Medulla oblongata (tissue), 1 donor: ENCODE data around the gene CSNK1E.

Source experiments
- DNase-seq: peaks from one replicate; pipeline ENCODE4 v3.0.0-alpha.2; 2015; ENCODE audit errors: extremely low spot score

The CSNK1E gene

GRCh38 chr22:38249803-38250642 lies 67.2 kb downstream of the CSNK1E start:
- DNase-seq = no peak

- no peak for DNase-seq
Measured at GRCh38 chr22:38249301-38249700, 67.9 kb downstream of the CSNK1E start.

GRCh38 chr22:38248280-38248679 lies 69.0 kb downstream of the CSNK1E start:
- DNase-seq = no peak

- no peak for DNase-seq
Measured at GRCh38 chr22:38247713-38248112, 69.5 kb downstream of the CSNK1E start.

- peak; percentile 86 for DNase-seq
Measured at GRCh38 chr22:38246692-38247091, 70.5 kb downstream of the CSNK1E start.

- DNase-seq = no peak
Measured at GRCh38 chr22:38246046-38246658, 71.1 kb downstream of the CSNK1E start.

- DNase-seq = no peak
Measured at GRCh38 chr22:38244106-38244505, 73.1 kb downstream of the CSNK1E start.

- peak; percentile 73 for DNase-seq
Measured at GRCh38 chr22:38243007-38243765, 74.0 kb downstream of the CSNK1E start.

- peak; percentile 79 for DNase-seq
Measured at GRCh38 chr22:38240734-38241252, 76.4 kb downstream of the CSNK1E start.
